ENCODE measurements around the gene EXOC3L4.
"Not testable (repeated sequence)": the region's sequence is repeated elsewhere in the genome, so short reads cannot be mapped to it uniquely, and the experiment has no call there.

Gene EXOC3L4

GRCh38 chr14:103109535-103110441, 15.3 kb downstream of the EXOC3L4 start:
- Histone ChIP-seq H3K9ac (ENCODE audit: low read length in 2 of 2) (no peak overlapping the region), H3K4me3 (ENCODE audit: low read length in 2 of 2) (no peak overlapping the region), H3K27me3 (ENCODE audit: control insufficient read depth in 1 of 2, insufficient read depth in 2 of 2, low read length in 2 of 2) (peaks cover 3 to 8% of the 10 kb centered on the region in 2 donors), H3K9me3 (ENCODE audit: control insufficient read depth in 2 of 2, low read length in 2 of 2) (no peaks in the 10 kb centered on the region), H3K36me3 (ENCODE audit: control insufficient read depth in 2 of 2, insufficient read depth in 2 of 2, low read length in 2 of 2) (no peaks in the 10 kb centered on the region), H3K4me1 (ENCODE audit: control insufficient read depth, insufficient read depth, low read length) (peaks cover 34% of the 10 kb centered on the region), H3K27ac (ENCODE audit: low read length) (peak overlapping the region; percentile 37)

GRCh38 chr14:103110681-103111231, 16.2 kb downstream of the EXOC3L4 start:
- Histone ChIP-seq H3K4me1 (ENCODE audit: control insufficient read depth, insufficient read depth, low read length) (peaks cover 26% of the 10 kb centered on the region), H3K9me3 (ENCODE audit: control insufficient read depth in 2 of 2, low read length in 2 of 2) (no peaks in the 10 kb centered on the region), H3K4me3 (ENCODE audit: low read length in 2 of 2) (no peak overlapping the region), H3K36me3 (ENCODE audit: control insufficient read depth in 2 of 2, insufficient read depth in 2 of 2, low read length in 2 of 2) (no peaks in the 10 kb centered on the region), H3K27ac (ENCODE audit: low read length) (no peak overlapping the region), H3K27me3 (ENCODE audit: control insufficient read depth in 1 of 2, insufficient read depth in 2 of 2, low read length in 2 of 2) (peaks cover 2 to 5% of the 10 kb centered on the region in 2 donors), H3K9ac (ENCODE audit: low read length in 2 of 2) (no peak overlapping the region)

GRCh38 chr14:103111232-103111868, 16.8 kb downstream of the EXOC3L4 start:
- Histone ChIP-seq H3K36me3 (ENCODE audit: control insufficient read depth in 2 of 2, insufficient read depth in 2 of 2, low read length in 2 of 2) (no peaks in the 10 kb centered on the region), H3K9me3 (ENCODE audit: control insufficient read depth in 2 of 2, low read length in 2 of 2) (no peaks in the 10 kb centered on the region), H3K9ac (ENCODE audit: low read length in 2 of 2) (no peak overlapping the region), H3K27me3 (ENCODE audit: control insufficient read depth in 1 of 2, insufficient read depth in 2 of 2, low read length in 2 of 2) (peaks cover 2% of the 10 kb centered on the region in 2 donors), H3K4me1 (ENCODE audit: control insufficient read depth, insufficient read depth, low read length) (peaks cover 26% of the 10 kb centered on the region), H3K27ac (ENCODE audit: low read length) (no peak overlapping the region), H3K4me3 (ENCODE audit: low read length in 2 of 2) (no peak overlapping the region)

- no peak overlapping the region for H3K9ac ChIP-seq (ENCODE audit: low read length in 2 of 2)
- H3K27ac ChIP-seq (ENCODE audit: low read length): no peak overlapping the region
- H3K36me3 ChIP-seq (ENCODE audit: control insufficient read depth in 2 of 2, insufficient read depth in 2 of 2, low read length in 2 of 2): no peaks in the 10 kb centered on the region
- H3K9me3 ChIP-seq (ENCODE audit: control insufficient read depth in 2 of 2, low read length in 2 of 2): no peaks in the 10 kb centered on the region
- peaks cover 26% of the 10 kb centered on the region for H3K4me1 ChIP-seq (ENCODE audit: control insufficient read depth, insufficient read depth, low read length)
- no peak overlapping the region for H3K4me3 ChIP-seq (ENCODE audit: low read length in 2 of 2)
- H3K27me3 ChIP-seq (ENCODE audit: control insufficient read depth in 1 of 2, insufficient read depth in 2 of 2, low read length in 2 of 2): peaks cover 0 to 2% of the 10 kb centered on the region in 2 donors
Observed at GRCh38 chr14:103112400-103113243, 18.1 kb downstream of the EXOC3L4 start.

GRCh38 chr14:103113303-103113702, 18.8 kb downstream of the EXOC3L4 start:
- peaks cover 0 to 2% of the 10 kb centered on the region in 2 donors for H3K27me3 ChIP-seq (ENCODE audit: control insufficient read depth in 1 of 2, insufficient read depth in 2 of 2, low read length in 2 of 2)
- no peak overlapping the region for H3K9ac ChIP-seq (ENCODE audit: low read length in 2 of 2)
- no peaks in the 10 kb centered on the region for H3K36me3 ChIP-seq (ENCODE audit: control insufficient read depth in 2 of 2, insufficient read depth in 2 of 2, low read length in 2 of 2)
- H3K9me3 ChIP-seq (ENCODE audit: control insufficient read depth in 2 of 2, low read length in 2 of 2): no peaks in the 10 kb centered on the region
- peaks cover 27% of the 10 kb centered on the region for H3K4me1 ChIP-seq (ENCODE audit: control insufficient read depth, insufficient read depth, low read length)
- H3K27ac ChIP-seq (ENCODE audit: low read length): no peak overlapping the region
- H3K4me3 ChIP-seq (ENCODE audit: low read length in 2 of 2): no peak overlapping the region

GRCh38 chr14:103113774-103114173, 19.2 kb downstream of the EXOC3L4 start:
- Histone ChIP-seq H3K36me3 (ENCODE audit: control insufficient read depth in 2 of 2, insufficient read depth in 2 of 2, low read length in 2 of 2) (no peaks in the 10 kb centered on the region), H3K27me3 (ENCODE audit: control insufficient read depth in 1 of 2, insufficient read depth in 2 of 2, low read length in 2 of 2) (peaks cover 0 to 2% of the 10 kb centered on the region in 2 donors), H3K4me1 (ENCODE audit: control insufficient read depth, insufficient read depth, low read length) (peaks cover 31% of the 10 kb centered on the region), H3K9ac (ENCODE audit: low read length in 2 of 2) (no peak overlapping the region), H3K27ac (ENCODE audit: low read length) (no peak overlapping the region), H3K4me3 (ENCODE audit: low read length in 2 of 2) (no peak overlapping the region), H3K9me3 (ENCODE audit: control insufficient read depth in 2 of 2, low read length in 2 of 2) (no peaks in the 10 kb centered on the region)

- not testable (repeated sequence) for H3K27ac ChIP-seq (ENCODE audit: low read length)
Observed at GRCh38 chr14:103115086-103115679, 20.7 kb downstream of the EXOC3L4 start.

GRCh38 chr14:103115845-103116572, 21.5 kb downstream of the EXOC3L4 start:
- Histone ChIP-seq H3K27ac (ENCODE audit: low read length) (no peak overlapping the region), H3K9me3 (ENCODE audit: control insufficient read depth in 2 of 2, low read length in 2 of 2) (no peaks in the 10 kb centered on the region), H3K4me1 (ENCODE audit: control insufficient read depth, insufficient read depth, low read length) (peaks cover 23% of the 10 kb centered on the region), H3K9ac (ENCODE audit: low read length in 2 of 2) (no peak overlapping the region), H3K27me3 (ENCODE audit: control insufficient read depth in 1 of 2, insufficient read depth in 2 of 2, low read length in 2 of 2) (peaks cover 0 to 2% of the 10 kb centered on the region in 2 donors), H3K36me3 (ENCODE audit: control insufficient read depth in 2 of 2, insufficient read depth in 2 of 2, low read length in 2 of 2) (no peaks in the 10 kb centered on the region), H3K4me3 (ENCODE audit: low read length in 2 of 2) (no peak overlapping the region)

More at GRCh38 chr14:103115086-103115679, 20.7 kb downstream of the EXOC3L4 start:
- not testable (repeated sequence) for H3K9ac ChIP-seq (ENCODE audit: low read length in 2 of 2); H3K9me3 ChIP-seq (ENCODE audit: control insufficient read depth in 2 of 2, low read length in 2 of 2); H3K36me3 ChIP-seq (ENCODE audit: control insufficient read depth in 2 of 2, insufficient read depth in 2 of 2, low read length in 2 of 2); H3K27me3 ChIP-seq (ENCODE audit: control insufficient read depth in 1 of 2, insufficient read depth in 2 of 2, low read length in 2 of 2)
- peaks cover 28% of the 10 kb centered on the region for H3K4me1 ChIP-seq (ENCODE audit: control insufficient read depth, insufficient read depth, low read length)
- peak overlapping the region in 1 of 2 donors; percentile 15 for H3K4me3 ChIP-seq (ENCODE audit: low read length in 2 of 2)

- Histone ChIP-seq H3K27ac (ENCODE audit: low read length) (no peak overlapping the region), H3K36me3 (ENCODE audit: control insufficient read depth in 2 of 2, insufficient read depth in 2 of 2, low read length in 2 of 2) (no peaks in the 10 kb centered on the region), H3K4me1 (ENCODE audit: control insufficient read depth, insufficient read depth, low read length) (peaks cover 23% of the 10 kb centered on the region), H3K9ac (ENCODE audit: low read length in 2 of 2) (no peak overlapping the region), H3K27me3 (ENCODE audit: control insufficient read depth in 1 of 2, insufficient read depth in 2 of 2, low read length in 2 of 2) (peaks cover 4 to 5% of the 10 kb centered on the region in 2 donors), H3K9me3 (ENCODE audit: control insufficient read depth in 2 of 2, low read length in 2 of 2) (no peaks in the 10 kb centered on the region), H3K4me3 (ENCODE audit: low read length in 2 of 2) (no peak overlapping the region)
Observed at GRCh38 chr14:103116636-103117035, 22.1 kb downstream of the EXOC3L4 start.

All from stomach smooth muscle (tissue), 2 donors.